Astrocyte (in vitro differentiated cells and primary cell): ENCODE measurements around the gene CAMK1D. TPM values are rescaled to one million over a fixed set of nuclear protein-coding genes. Genes with fewer than 3 reads are reported as not detected.

Source experiments
- DNase-seq: peaks from one replicate; pipeline ENCODE4 v3.0.0-alpha.2; 2010; ENCODE audit warnings: low read depth
- FAIRE-seq: peaks from 2 replicates; lab custom pipeline; 2011; peaks lifted over from hg19 to GRCh38; lab: Jason Lieb, UNC
- H2AFZ ChIP-seq: 2 replicates; pipeline ENCODE4 v1.6.0; 2012; ENCODE audit warnings: low read depth, low read length, inconsistent platforms
- H3K27ac ChIP-seq: 2 replicates; pipeline ENCODE4 v1.5.1; 2011; ENCODE audit warnings: low read depth, low read length, inconsistent platforms
- H3K27me3 ChIP-seq: 2 replicates; pipeline ENCODE4 v1.6.0; 2011; ENCODE audit warnings: low read length, inconsistent platforms; ENCODE audit not compliant: insufficient read depth
- H3K36me3 ChIP-seq: 2 replicates; pipeline ENCODE4 v1.5.1; 2011; ENCODE audit warnings: low read length, inconsistent platforms; ENCODE audit not compliant: insufficient read depth
- H3K4me1 ChIP-seq: 2 replicates; pipeline ENCODE4 v1.5.1; 2011; ENCODE audit warnings: low read length, inconsistent platforms; ENCODE audit not compliant: insufficient read depth
- H3K4me2 ChIP-seq: 2 replicates; pipeline ENCODE4 v1.6.0; 2012; ENCODE audit warnings: low read length, inconsistent platforms
- H3K4me3 ChIP-seq: 2 replicates; pipeline ENCODE4 v1.5.1; 2011; ENCODE audit warnings: low read depth, mild to moderate bottlenecking, low read length, inconsistent platforms; ENCODE audit not compliant: insufficient read depth
- H3K79me2 ChIP-seq: 2 replicates; pipeline ENCODE4 v1.6.0; 2012; ENCODE audit warnings: mild to moderate bottlenecking, low read length, inconsistent platforms; ENCODE audit not compliant: insufficient read depth
- H3K9ac ChIP-seq: 2 replicates; pipeline ENCODE4 v1.6.0; 2012; ENCODE audit warnings: mild to moderate bottlenecking, low read length, inconsistent platforms
- H3K9me3 ChIP-seq: 2 replicates; pipeline ENCODE4 v1.5.1; 2012; ENCODE audit warnings: low read depth, mild to moderate bottlenecking, low read length, inconsistent platforms; ENCODE audit not compliant: insufficient read depth
- H4K20me1 ChIP-seq: 2 replicates; pipeline ENCODE4 v1.6.0; 2012; ENCODE audit warnings: low read length, inconsistent platforms; ENCODE audit not compliant: insufficient read depth
- H3K27ac Mint-ChIP-seq: one replicate; pipeline ENCODE4 v1.8.0; 2021; ENCODE audit warnings: mild to moderate bottlenecking, mixed read lengths; ENCODE audit not compliant: unreplicated experiment
- H3K27me3 Mint-ChIP-seq: one replicate; pipeline ENCODE4 v1.8.0; 2021; ENCODE audit warnings: low read depth, mixed read lengths; ENCODE audit not compliant: unreplicated experiment
- H3K36me3 Mint-ChIP-seq: one replicate; pipeline ENCODE4 v1.8.0; 2021; ENCODE audit warnings: low read depth, mixed read lengths; ENCODE audit not compliant: unreplicated experiment
- H3K4me1 Mint-ChIP-seq: one replicate; pipeline ENCODE4 v1.8.0; 2021; ENCODE audit warnings: low read depth, mixed read lengths; ENCODE audit not compliant: unreplicated experiment
- H3K4me3 Mint-ChIP-seq: one replicate; pipeline ENCODE4 v1.8.0; 2021; ENCODE audit warnings: mild to moderate bottlenecking, moderate library complexity, mixed read lengths; ENCODE audit not compliant: unreplicated experiment
- H3K9me3 Mint-ChIP-seq: one replicate; pipeline ENCODE4 v1.8.0; 2021; ENCODE audit warnings: mild to moderate bottlenecking, mixed read lengths; ENCODE audit not compliant: unreplicated experiment
- EZH2 ChIP-seq: IDR thresholded peaks from 2 replicates; pipeline ENCODE4 v1.6.1; 2012; ENCODE audit warnings: mild to moderate bottlenecking, low read length, inconsistent platforms; ENCODE audit not compliant: insufficient read depth
- total RNA-seq: library from RNA; stranded (reverse); gene quantifications from 2 replicates; pipeline ENCODE4 v1.2.1, GENCODE V29; 2021
- TF ChIP-seq, protein P1 (sequence below): IDR thresholded peaks from 2 replicates; pipeline ENCODE4 v1.5.1; 2011; ENCODE audit warnings: low read depth, mild to moderate bottlenecking, inconsistent platforms, low read length, moderate library complexity; ENCODE audit not compliant: insufficient read depth

The CAMK1D gene
- total RNA-seq, 1 donor from 2014 or later = 23.6 TPM

DNA sequence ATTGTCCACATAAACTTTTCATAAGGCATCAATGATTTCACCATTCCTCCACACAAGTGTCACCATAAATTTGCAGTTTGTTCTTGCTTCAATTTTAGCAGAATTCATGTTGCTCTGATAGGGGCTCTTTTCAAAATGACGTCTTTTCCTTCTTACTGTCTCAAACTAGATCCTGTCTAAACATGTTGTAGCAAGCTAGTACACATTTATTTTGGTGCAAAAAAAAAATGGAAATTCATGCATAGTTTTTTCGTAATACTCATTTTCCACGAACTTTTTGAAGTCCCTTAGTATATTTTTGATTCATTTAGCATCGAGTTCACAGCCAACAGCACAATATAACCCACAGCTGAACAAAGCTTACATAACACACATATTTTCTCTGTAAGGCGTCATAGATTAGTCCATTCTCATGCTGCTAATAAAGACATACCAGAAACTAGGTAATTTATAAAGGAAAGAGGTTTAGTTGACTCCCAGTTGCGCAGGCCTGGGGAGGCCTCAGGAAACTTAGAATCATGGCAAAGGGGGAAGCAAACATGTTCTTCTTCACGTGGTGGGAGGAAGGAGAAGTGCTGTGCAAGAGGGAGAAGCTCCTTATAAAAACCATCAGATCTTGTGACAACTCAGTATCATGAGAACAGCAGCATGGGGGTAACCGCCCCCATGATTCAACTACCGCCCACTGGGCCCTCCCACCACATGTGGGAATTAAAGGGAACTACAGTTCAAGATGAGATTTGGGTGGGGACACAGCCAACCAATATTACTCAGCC lies 350.6 kb downstream of the CAMK1D start:
- peaks cover 3% of the 10 kb centered on the region for H3K36me3 Mint-ChIP-seq
- Histone ChIP-seq H3K4me1 (peaks cover 31% of the 10 kb centered on the region), H2AFZ (no peak overlapping the region), H3K4me2 (no peak overlapping the region), H3K27ac (no peak overlapping the region), H3K9me3 (no peaks in the 10 kb centered on the region), H4K20me1 (no peaks in the 10 kb centered on the region), H3K9ac (no peak overlapping the region), H3K79me2 (no peaks in the 10 kb centered on the region), H3K4me3 (no peak overlapping the region), H3K27me3 (no peaks in the 10 kb centered on the region), H3K36me3 (no peaks in the 10 kb centered on the region)
- peak; percentile 9 for FAIRE-seq
- H3K9me3 Mint-ChIP-seq = peaks cover 2% of the 10 kb centered on the region
- no peak overlapping the region for H3K4me3 Mint-ChIP-seq
- TF ChIP-seq EZH2 = no peak
- TF ChIP-seq, protein P1, sequence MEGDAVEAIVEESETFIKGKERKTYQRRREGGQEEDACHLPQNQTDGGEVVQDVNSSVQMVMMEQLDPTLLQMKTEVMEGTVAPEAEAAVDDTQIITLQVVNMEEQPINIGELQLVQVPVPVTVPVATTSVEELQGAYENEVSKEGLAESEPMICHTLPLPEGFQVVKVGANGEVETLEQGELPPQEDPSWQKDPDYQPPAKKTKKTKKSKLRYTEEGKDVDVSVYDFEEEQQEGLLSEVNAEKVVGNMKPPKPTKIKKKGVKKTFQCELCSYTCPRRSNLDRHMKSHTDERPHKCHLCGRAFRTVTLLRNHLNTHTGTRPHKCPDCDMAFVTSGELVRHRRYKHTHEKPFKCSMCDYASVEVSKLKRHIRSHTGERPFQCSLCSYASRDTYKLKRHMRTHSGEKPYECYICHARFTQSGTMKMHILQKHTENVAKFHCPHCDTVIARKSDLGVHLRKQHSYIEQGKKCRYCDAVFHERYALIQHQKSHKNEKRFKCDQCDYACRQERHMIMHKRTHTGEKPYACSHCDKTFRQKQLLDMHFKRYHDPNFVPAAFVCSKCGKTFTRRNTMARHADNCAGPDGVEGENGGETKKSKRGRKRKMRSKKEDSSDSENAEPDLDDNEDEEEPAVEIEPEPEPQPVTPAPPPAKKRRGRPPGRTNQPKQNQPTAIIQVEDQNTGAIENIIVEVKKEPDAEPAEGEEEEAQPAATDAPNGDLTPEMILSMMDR = no peak
- no peaks in the 10 kb centered on the region for H3K27me3 Mint-ChIP-seq
- peaks cover 55% of the 10 kb centered on the region for H3K4me1 Mint-ChIP-seq
- H3K27ac Mint-ChIP-seq = peak overlapping the region; percentile 6
- DNase-seq = no peak

- Histone ChIP-seq H3K27ac (no peak overlapping the region), H3K9me3 (no peaks in the 10 kb centered on the region), H4K20me1 (no peaks in the 10 kb centered on the region), H3K27me3 (no peaks in the 10 kb centered on the region), H3K4me3 (no peak overlapping the region), H2AFZ (no peak overlapping the region), H3K9ac (no peak overlapping the region), H3K36me3 (no peaks in the 10 kb centered on the region), H3K4me1 (peaks cover 34% of the 10 kb centered on the region), H3K4me2 (no peak overlapping the region), H3K79me2 (no peaks in the 10 kb centered on the region)
- Mint-ChIP-seq H3K9me3 (peaks cover 2% of the 10 kb centered on the region), H3K4me3 (no peak overlapping the region), H3K36me3 (peaks cover 3% of the 10 kb centered on the region), H3K27me3 (no peaks in the 10 kb centered on the region), H3K4me1 (peaks cover 57% of the 10 kb centered on the region), H3K27ac (no peak overlapping the region)
- TF ChIP-seq EZH2 = no peak
- TF ChIP-seq, protein P1 = no peak
- no peak for FAIRE-seq
- no peak for DNase-seq
Measured at GRCh38 chr10:12700557-12700874, 351.2 kb downstream of the CAMK1D start.

DNA sequence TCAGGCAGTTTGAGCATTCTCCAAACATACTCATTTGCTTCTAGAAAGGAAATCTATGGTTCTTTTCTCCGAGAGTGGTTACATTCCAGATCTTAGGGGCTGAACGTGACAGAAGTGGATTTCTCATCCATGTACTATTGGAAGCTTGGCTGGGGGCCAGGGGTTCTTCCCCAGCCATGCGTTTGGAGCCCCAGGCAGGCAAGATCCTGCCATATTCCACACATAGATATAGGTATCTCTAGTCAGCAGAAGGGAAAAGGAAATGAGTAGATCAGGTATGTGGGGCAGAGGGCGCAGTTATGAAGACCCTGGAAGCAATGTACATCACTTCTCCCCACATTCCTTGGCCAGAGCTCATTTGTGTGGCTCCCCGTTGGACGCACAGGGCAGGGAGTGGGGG lies 352.3 kb downstream of the CAMK1D start:
- no peaks in the 10 kb centered on the region for H3K36me3 ChIP-seq
- TF ChIP-seq EZH2 = no peak
- TF ChIP-seq, protein P1 = no peak
- FAIRE-seq = no peak
- H3K4me3 ChIP-seq = no peak overlapping the region
- H2AFZ ChIP-seq = no peak overlapping the region
- H3K4me2 ChIP-seq = no peak overlapping the region
- Mint-ChIP-seq H3K4me1 (peaks cover 66% of the 10 kb centered on the region), H3K9me3 (peaks cover 2% of the 10 kb centered on the region), H3K36me3 (peaks cover 3% of the 10 kb centered on the region), H3K27ac (no peak overlapping the region), H3K27me3 (no peaks in the 10 kb centered on the region), H3K4me3 (no peak overlapping the region)
- no peaks in the 10 kb centered on the region for H3K9me3 ChIP-seq
- no peak for DNase-seq
- H3K9ac ChIP-seq = no peak overlapping the region
- peaks cover 46% of the 10 kb centered on the region for H3K4me1 ChIP-seq
- H4K20me1 ChIP-seq = no peaks in the 10 kb centered on the region
- H3K79me2 ChIP-seq = no peaks in the 10 kb centered on the region
- H3K27me3 ChIP-seq = no peaks in the 10 kb centered on the region
- H3K27ac ChIP-seq = no peak overlapping the region
